ENCODE measurements around the gene RBPJ.

DNA sequence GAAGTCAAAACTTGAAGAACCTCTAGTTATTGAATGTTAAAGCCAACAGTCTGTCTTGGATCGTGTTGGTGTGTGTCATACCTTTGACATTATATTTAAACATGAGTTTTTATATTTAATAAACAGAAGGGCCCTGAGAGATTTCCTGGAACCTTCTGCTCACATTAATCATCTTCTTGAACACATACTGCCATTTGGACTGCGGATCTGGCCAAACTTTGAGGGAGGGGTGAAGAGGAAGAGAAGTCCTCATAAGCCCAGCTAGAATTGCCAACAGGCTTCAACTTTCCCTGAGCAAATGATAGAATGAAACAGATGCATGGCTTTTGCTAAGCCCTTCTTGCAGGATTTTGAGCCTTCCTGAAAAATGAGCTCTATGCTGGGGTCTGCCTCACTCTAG lies 142.1 kb downstream of the RBPJ start:
- TF ChIP-seq, protein P1, sequence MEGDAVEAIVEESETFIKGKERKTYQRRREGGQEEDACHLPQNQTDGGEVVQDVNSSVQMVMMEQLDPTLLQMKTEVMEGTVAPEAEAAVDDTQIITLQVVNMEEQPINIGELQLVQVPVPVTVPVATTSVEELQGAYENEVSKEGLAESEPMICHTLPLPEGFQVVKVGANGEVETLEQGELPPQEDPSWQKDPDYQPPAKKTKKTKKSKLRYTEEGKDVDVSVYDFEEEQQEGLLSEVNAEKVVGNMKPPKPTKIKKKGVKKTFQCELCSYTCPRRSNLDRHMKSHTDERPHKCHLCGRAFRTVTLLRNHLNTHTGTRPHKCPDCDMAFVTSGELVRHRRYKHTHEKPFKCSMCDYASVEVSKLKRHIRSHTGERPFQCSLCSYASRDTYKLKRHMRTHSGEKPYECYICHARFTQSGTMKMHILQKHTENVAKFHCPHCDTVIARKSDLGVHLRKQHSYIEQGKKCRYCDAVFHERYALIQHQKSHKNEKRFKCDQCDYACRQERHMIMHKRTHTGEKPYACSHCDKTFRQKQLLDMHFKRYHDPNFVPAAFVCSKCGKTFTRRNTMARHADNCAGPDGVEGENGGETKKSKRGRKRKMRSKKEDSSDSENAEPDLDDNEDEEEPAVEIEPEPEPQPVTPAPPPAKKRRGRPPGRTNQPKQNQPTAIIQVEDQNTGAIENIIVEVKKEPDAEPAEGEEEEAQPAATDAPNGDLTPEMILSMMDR (IDR thresholded peaks at IDR 0.05; ENCODE audit: insufficient read depth, low read length, poor library complexity, severe bottlenecking), result no peak
- no peak for TF ChIP-seq EZH2phosphoT487 (conservative IDR thresholded peaks at IDR 0.05; ENCODE audit: low read length)
